HG02763 (cell line): Measurements from ENCODE around the gene HBA2.
"Not testable (repeated sequence)": the region's sequence is repeated elsewhere in the genome, so short reads cannot be mapped to it uniquely, and the experiment has no call there.

Experiments
- ATAC-seq: cut with Tn5 transposase; IDR thresholded peaks from one replicate; pipeline ENCODE4 v1.9.1; 2021; ENCODE audit warnings: mild to moderate bottlenecking, moderate library complexity; ENCODE audit not compliant: unreplicated experiment

HBA2 gene

GRCh38 chr16:173928-174769 lies 1.5 kb downstream of the HBA2 start:
- not testable (repeated sequence) for ATAC-seq

GRCh38 chr16:175011-175949 lies 2.6 kb downstream of the HBA2 start:
- ATAC-seq, result no peak

- not testable (repeated sequence) for ATAC-seq
Measured at GRCh38 chr16:176006-176405, 3.3 kb downstream of the HBA2 start.

- ATAC-seq, result not testable (repeated sequence)
Measured at GRCh38 chr16:176477-177382, 4.1 kb downstream of the HBA2 start, which contains the start of gene HBA1. TSS of gene HBA1 (plus strand) at chr16:176680. CDS start at chr16:176717, 37 bp downstream.

GRCh38 chr16:177394-177822 lies 4.7 kb downstream of the HBA2 start:
- ATAC-seq, result no peak

GRCh38 chr16:177981-178667 lies 5.4 kb downstream of the HBA2 start:
- no peak for ATAC-seq

- no peak for ATAC-seq
Measured at GRCh38 chr16:178668-179015, 6.0 kb downstream of the HBA2 start.

- ATAC-seq, result no peak
Measured at GRCh38 chr16:179211-180092, 6.8 kb downstream of the HBA2 start.

GRCh38 chr16:180101-180675 lies 7.5 kb downstream of the HBA2 start, which contains the start of gene HBQ1:
TSS of gene HBQ1 (plus strand) at chr16:180459. CDS start at chr16:180487, 28 bp downstream.
- ATAC-seq, result no peak

GRCh38 chr16:180681-181564 lies 8.2 kb downstream of the HBA2 start:
- no peak for ATAC-seq

GRCh38 chr16:181565-182021 lies 8.9 kb downstream of the HBA2 start:
- no peak for ATAC-seq

GRCh38 chr16:183005-183404 lies 10.3 kb downstream of the HBA2 start:
- no peak for ATAC-seq

GRCh38 chr16:185213-185612 lies 12.5 kb downstream of the HBA2 start:
- no peak for ATAC-seq

GRCh38 chr16:185691-186090 lies 13.0 kb downstream of the HBA2 start:
- ATAC-seq, result no peak

GRCh38 chr16:187330-187729 lies 14.7 kb downstream of the HBA2 start:
- ATAC-seq, result no peak

GRCh38 chr16:188674-189073 lies 16.0 kb downstream of the HBA2 start:
- ATAC-seq, result no peak

- no peak for ATAC-seq
Measured at GRCh38 chr16:189604-190186, 17.0 kb downstream of the HBA2 start.
